GM18526 (cell line): ENCODE measurements around the gene ZNF211.

ENCODE experiments used
- POLR2A ChIP-seq: IDR thresholded peaks from 3 replicates; pipeline ENCODE4 v1.6.1; 2011; ENCODE audit not compliant: insufficient read length; ENCODE audit errors: extremely low read depth

ZNF211 gene

GRCh38 chr19:57642396-57643046 is 9.6 kb downstream of the ZNF211 start:
- TF ChIP-seq POLR2A = no peak

GRCh38 chr19:57643734-57644133 is 10.8 kb downstream of the ZNF211 start:
- no peak for TF ChIP-seq POLR2A

- TF ChIP-seq POLR2A = no peak
These were observed 15.5 kb downstream of the ZNF211 start for GRCh38 chr19:57648331-57649003.

- no peak for TF ChIP-seq POLR2A
These were observed 18.7 kb downstream of the ZNF211 start for GRCh38 chr19:57651654-57651996.

- no peak for TF ChIP-seq POLR2A
These were observed 20.7 kb downstream of the ZNF211 start for GRCh38 chr19:57653689-57654088.

DNA sequence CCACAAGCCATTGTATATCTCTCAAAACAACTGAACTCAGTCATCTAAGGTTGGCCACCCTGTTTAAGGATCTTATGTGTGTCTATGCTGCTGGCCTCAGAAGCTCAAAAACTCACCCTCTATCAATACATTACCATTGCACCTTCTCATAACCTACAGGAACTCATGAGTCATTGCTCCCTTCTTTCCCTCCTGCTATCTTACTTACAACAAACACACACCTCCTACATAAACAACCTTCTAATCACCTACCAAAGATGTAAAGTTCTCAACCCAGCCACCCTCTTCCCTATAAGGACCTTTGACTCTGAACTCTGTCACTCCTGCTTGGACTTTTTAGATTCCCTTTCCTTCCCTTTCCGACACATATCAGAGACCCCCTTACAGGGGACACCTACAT is 22.5 kb downstream of the ZNF211 start:
- TF ChIP-seq POLR2A = no peak

DNA sequence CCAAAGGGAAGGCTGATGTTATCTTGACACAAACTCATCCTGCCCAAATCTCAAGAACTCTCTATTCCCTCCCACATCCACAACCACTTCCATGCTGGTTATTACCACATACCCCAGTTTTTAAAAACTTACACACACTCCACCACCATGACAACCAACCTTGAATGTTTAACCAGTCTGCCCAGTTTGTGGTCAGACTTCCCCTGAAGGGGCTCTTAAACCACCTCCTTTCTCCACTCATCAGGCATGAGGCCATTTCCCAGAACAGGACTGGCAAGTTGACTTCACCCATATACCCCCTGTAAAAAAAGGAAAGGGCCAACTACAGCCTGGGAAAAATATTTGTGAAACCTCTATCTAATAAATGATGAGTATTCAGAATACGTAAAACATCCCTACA is 23.4 kb downstream of the ZNF211 start:
- TF ChIP-seq POLR2A = no peak

DNA sequence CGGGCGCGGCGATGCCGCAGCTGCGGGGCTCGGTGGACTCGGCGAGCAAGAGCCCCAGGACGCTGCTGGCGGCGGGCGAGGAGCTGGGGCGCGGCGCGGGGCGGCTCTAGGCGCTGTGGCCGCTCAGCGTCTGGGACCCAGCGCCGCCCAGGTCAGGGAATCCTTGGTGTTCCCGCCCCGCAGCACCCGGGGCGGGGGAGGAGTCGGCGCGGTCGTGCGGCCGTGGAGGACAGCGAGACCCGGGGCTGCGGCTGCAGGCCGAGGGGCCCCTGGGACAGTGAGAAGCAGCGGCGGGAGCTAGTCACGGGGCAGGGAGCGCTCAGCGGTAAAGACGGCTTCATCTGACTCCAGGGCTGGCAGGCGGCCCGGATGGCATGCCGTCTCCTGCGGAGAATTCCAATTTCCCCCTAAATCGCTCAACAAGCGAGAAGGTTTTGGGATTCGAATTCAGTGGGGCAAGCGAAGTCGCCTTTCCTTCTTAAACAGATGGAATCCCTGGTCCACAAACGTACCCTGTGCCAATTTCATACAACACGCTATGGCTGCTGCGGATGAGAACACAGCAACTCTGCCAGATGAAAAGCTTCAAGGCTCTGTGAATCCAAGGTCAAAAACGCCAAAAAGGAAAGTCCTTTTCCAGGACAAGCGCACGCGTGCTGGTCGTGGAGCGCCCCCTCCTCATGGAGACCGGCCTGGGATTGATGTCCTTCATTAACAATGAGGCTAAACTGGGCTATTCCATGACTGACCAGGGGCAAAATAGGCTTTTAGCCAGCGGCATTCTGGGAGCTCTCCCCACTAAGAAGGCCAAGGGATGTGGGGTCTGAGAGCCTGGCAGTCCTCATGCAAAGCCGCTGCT is 31.5 kb downstream of the ZNF211 start:
- no peak for TF ChIP-seq POLR2A

DNA sequence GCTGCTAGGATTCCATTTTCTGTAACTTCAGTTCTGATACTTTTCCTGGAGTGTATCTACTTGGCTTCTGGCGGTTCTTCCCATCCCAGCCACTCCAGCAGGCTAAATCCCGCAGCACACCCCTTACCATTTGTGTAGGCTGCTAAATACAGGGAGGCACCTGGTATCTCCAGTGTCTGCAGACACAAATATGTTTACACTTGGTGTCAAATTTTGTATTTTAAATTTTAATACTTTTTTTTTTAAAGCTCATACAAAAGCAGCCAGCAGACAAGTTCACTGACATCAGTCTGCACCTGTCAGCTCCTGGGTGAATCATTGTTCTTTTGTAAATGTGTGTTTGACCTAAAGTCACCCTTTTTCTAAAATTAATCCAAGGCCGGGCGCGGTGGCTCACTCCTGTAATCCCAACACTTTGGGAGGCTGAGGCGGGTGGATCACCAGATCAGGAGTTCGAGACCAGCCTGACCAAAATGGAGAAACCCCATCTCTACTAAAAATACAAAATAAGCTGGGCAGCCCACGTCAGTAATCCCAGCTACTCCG is 32.4 kb downstream of the ZNF211 start:
- TF ChIP-seq POLR2A = no peak

DNA sequence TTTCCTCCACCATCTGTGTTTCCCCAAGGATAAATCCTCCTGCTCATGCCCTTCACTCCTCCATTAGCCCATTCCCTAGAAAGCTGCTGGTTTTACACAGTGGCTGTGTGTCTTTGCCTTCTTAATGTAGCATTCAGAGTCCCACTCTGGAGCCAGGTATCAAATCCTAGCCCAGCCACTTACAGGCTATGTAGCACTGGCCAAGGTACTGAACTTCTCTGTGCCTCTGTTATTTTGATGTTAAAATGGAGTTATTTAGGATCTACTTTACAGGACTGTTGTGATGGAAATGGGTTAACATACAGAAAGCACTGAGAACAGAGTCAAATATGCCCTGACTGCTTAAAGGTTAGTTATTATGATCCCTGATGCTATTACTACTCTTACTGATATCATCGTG is 34.3 kb downstream of the ZNF211 start:
- no peak for TF ChIP-seq POLR2A

- no peak for TF ChIP-seq POLR2A
These were observed 35.7 kb downstream of the ZNF211 start, which contains the start of gene ZSCAN4 for GRCh38 chr19:57668635-57669034. Gene ZSCAN4, plus strand, starts transcription at chr19:57668935. Its CDS starts 7,211 bp downstream, at chr19:57676146.

GRCh38 chr19:57671124-57671895 is 38.3 kb downstream of the ZNF211 start:
- TF ChIP-seq POLR2A = no peak

DNA sequence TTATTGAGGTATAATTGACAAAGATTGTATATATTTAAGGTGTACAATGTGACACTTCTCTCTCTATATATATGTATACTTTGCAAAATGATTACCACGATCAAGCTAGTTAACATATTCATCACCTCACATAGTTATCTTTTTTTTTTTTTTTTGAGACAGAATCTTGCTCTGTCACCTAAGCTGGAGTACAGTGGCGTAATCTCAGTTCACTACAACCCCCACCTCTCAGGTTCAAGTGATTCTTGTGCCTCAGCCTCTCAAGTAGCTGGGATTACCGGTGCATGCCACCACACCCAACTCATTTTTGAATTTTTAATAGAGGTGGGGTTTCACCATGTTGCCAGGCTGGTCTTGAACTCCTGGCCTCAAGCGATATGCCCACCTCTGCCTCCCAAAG is 39.5 kb downstream of the ZNF211 start:
- no peak for TF ChIP-seq POLR2A

- TF ChIP-seq POLR2A = no peak
These were observed 42.9 kb downstream of the ZNF211 start for GRCh38 chr19:57675881-57676280.

GRCh38 chr19:57682226-57682766 is 49.3 kb downstream of the ZNF211 start:
- no peak for TF ChIP-seq POLR2A
